ENCODE results near the gene NRXN3.
A peak's percentile ranks its signal among the peaks of the same experiment; 100 is the strongest.

NRXN3 gene

GRCh38 chr14:78829274-78829673, 659.1 kb downstream of the NRXN3 start:
- DNase-seq (ENCODE audit: low spot score), result no peak

- peak; percentile 70 for DNase-seq (ENCODE audit: low spot score)
These were observed 664.7 kb downstream of the NRXN3 start for GRCh38 chr14:78834766-78835451.

- no peak for DNase-seq (ENCODE audit: low spot score)
These were observed 665.7 kb downstream of the NRXN3 start for GRCh38 chr14:78835909-78836308.

- peak; percentile 52 for DNase-seq (ENCODE audit: low spot score)
These were observed 666.6 kb downstream of the NRXN3 start for GRCh38 chr14:78836777-78837176.

- DNase-seq (ENCODE audit: low spot score), result no peak
These were observed 668.8 kb downstream of the NRXN3 start for GRCh38 chr14:78838959-78839358.

- no peak for DNase-seq (ENCODE audit: low spot score)
These were observed 670.7 kb downstream of the NRXN3 start for GRCh38 chr14:78840898-78841297.

GRCh38 chr14:78847801-78848200, 677.6 kb downstream of the NRXN3 start:
- DNase-seq (ENCODE audit: low spot score), result peak; percentile 59

GRCh38 chr14:78848234-78848820, 678.2 kb downstream of the NRXN3 start:
- peak; percentile 55 for DNase-seq (ENCODE audit: low spot score)

GRCh38 chr14:78849952-78850351, 679.8 kb downstream of the NRXN3 start:
- DNase-seq (ENCODE audit: low spot score), result no peak

GRCh38 chr14:78851189-78851588, 681.0 kb downstream of the NRXN3 start:
- no peak for DNase-seq (ENCODE audit: low spot score)

- no peak for DNase-seq (ENCODE audit: low spot score)
These were observed 681.9 kb downstream of the NRXN3 start for GRCh38 chr14:78852040-78852439.

- no peak for DNase-seq (ENCODE audit: low spot score)
These were observed 687.8 kb downstream of the NRXN3 start for GRCh38 chr14:78857974-78858373.

GRCh38 chr14:78863143-78863542, 693.0 kb downstream of the NRXN3 start:
- no peak for DNase-seq (ENCODE audit: low spot score)

GRCh38 chr14:78872837-78873236, 702.7 kb downstream of the NRXN3 start:
- no peak for DNase-seq (ENCODE audit: low spot score)

- DNase-seq (ENCODE audit: low spot score), result no peak
These were observed 703.4 kb downstream of the NRXN3 start for GRCh38 chr14:78873581-78873980.

GRCh38 chr14:78875049-78875448, 704.9 kb downstream of the NRXN3 start:
- DNase-seq (ENCODE audit: low spot score), result no peak

GRCh38 chr14:78885884-78886283, 715.7 kb downstream of the NRXN3 start:
- no peak for DNase-seq (ENCODE audit: low spot score)

GRCh38 chr14:78897443-78897842, 727.3 kb downstream of the NRXN3 start:
- DNase-seq (ENCODE audit: low spot score), result no peak

- peak; percentile 78 for DNase-seq (ENCODE audit: low spot score)
These were observed 731.9 kb downstream of the NRXN3 start for GRCh38 chr14:78902010-78902623.

GRCh38 chr14:78904094-78904493, 733.9 kb downstream of the NRXN3 start:
- no peak for DNase-seq (ENCODE audit: low spot score)

GRCh38 chr14:78917462-78917861, 747.3 kb downstream of the NRXN3 start:
- DNase-seq (ENCODE audit: low spot score), result no peak

GRCh38 chr14:78921856-78922255, 751.7 kb downstream of the NRXN3 start:
- no peak for DNase-seq (ENCODE audit: low spot score)

- no peak for DNase-seq (ENCODE audit: low spot score)
These were observed 757.1 kb downstream of the NRXN3 start for GRCh38 chr14:78927261-78927660.

- DNase-seq (ENCODE audit: low spot score), result no peak
These were observed 763.0 kb downstream of the NRXN3 start for GRCh38 chr14:78933166-78933565.

All from putamen (tissue), 1 donor.